SIG-M5 treated with dmso at 0.1 percent for 504 hours (cell line): Measurements from ENCODE around the gene TENM4.

Experiments
- DNase-seq: peaks from one replicate; lab custom pipeline; 2025; ENCODE audit not compliant: unreplicated experiment; lab: John Stamatoyannopoulos, UW

The TENM4 gene

GRCh38 chr11:79353706-79354105, 87.1 kb downstream of the TENM4 start:
- no peak for DNase-seq

- no peak for DNase-seq
Observed at GRCh38 chr11:79352349-79352703, 88.5 kb downstream of the TENM4 start.

GRCh38 chr11:79348976-79349682, 91.7 kb downstream of the TENM4 start:
- no peak for DNase-seq

- DNase-seq = no peak
Observed at GRCh38 chr11:79346021-79346420, 94.8 kb downstream of the TENM4 start.

- no peak for DNase-seq
Observed at GRCh38 chr11:79344753-79345294, 96.0 kb downstream of the TENM4 start.

- no peak for DNase-seq
Observed at GRCh38 chr11:79342686-79343085, 98.1 kb downstream of the TENM4 start.

GRCh38 chr11:79342236-79342635, 98.6 kb downstream of the TENM4 start:
- DNase-seq = no peak

- no peak for DNase-seq
Observed at GRCh38 chr11:79340535-79340934, 100.3 kb downstream of the TENM4 start.

GRCh38 chr11:79336797-79337517, 103.9 kb downstream of the TENM4 start:
- DNase-seq = no peak

GRCh38 chr11:79335681-79336080, 105.1 kb downstream of the TENM4 start:
- no peak for DNase-seq

- DNase-seq = no peak
Observed at GRCh38 chr11:79333355-79333754, 107.5 kb downstream of the TENM4 start.

- DNase-seq = no peak
Observed at GRCh38 chr11:79332017-79332416, 108.8 kb downstream of the TENM4 start.

- DNase-seq = no peak
Observed at GRCh38 chr11:79331203-79331901, 109.5 kb downstream of the TENM4 start.

- no peak for DNase-seq
Observed at GRCh38 chr11:79330651-79331050, 110.2 kb downstream of the TENM4 start.

GRCh38 chr11:79329561-79329960, 111.3 kb downstream of the TENM4 start:
- DNase-seq = no peak

GRCh38 chr11:79328402-79328801, 112.4 kb downstream of the TENM4 start:
- DNase-seq = no peak

- DNase-seq = no peak
Observed at GRCh38 chr11:79325851-79326250, 115.0 kb downstream of the TENM4 start.

- DNase-seq = no peak
Observed at GRCh38 chr11:79321263-79321662, 119.6 kb downstream of the TENM4 start.

- DNase-seq = peak; percentile 64
Observed at GRCh38 chr11:79314906-79315689, 125.7 kb downstream of the TENM4 start.

GRCh38 chr11:79313530-79313913, 127.3 kb downstream of the TENM4 start:
- no peak for DNase-seq
